ENCODE measurements around the gene KCNH3.

DNA sequence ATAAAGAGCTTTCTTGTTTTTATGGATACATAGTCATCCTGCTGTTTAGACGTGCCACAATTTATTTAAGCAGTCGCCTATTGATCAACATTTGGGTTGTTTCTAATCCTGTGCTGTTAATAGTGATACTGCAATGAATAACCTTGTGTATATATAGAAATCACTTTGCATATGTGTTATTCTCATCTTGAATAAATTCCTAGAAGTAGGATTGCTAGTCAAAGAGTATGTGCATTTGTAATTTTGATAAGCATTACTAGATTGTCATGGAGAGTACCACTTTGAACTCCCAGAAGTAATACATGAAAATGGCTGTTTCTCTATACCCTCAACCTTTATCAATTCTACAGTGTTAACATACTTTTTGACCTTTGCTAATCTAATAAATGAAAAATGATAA lies 44.9 kb upstream of the KCNH3 start:
- TF ChIP-seq SP2 (tag by site-specific recombination; IDR thresholded peaks at IDR 0.05) (no peak), ZNF341 (tag by site-specific recombination; IDR thresholded peaks at IDR 0.05; ENCODE audit: low read depth) (no peak), KLF1 (tag by site-specific recombination; IDR thresholded peaks at IDR 0.05) (no peak), BCL11A (tag by site-specific recombination; IDR thresholded peaks at IDR 0.05; ENCODE audit: low read depth) (no peak), ZNF16 (tag by site-specific recombination; IDR thresholded peaks at IDR 0.05; ENCODE audit: low read depth) (no peak), SETDB1 (IDR thresholded peaks at IDR 0.05; ENCODE audit: insufficient read length, low read length) (no peak)
- TF ChIP-seq, protein P1, sequence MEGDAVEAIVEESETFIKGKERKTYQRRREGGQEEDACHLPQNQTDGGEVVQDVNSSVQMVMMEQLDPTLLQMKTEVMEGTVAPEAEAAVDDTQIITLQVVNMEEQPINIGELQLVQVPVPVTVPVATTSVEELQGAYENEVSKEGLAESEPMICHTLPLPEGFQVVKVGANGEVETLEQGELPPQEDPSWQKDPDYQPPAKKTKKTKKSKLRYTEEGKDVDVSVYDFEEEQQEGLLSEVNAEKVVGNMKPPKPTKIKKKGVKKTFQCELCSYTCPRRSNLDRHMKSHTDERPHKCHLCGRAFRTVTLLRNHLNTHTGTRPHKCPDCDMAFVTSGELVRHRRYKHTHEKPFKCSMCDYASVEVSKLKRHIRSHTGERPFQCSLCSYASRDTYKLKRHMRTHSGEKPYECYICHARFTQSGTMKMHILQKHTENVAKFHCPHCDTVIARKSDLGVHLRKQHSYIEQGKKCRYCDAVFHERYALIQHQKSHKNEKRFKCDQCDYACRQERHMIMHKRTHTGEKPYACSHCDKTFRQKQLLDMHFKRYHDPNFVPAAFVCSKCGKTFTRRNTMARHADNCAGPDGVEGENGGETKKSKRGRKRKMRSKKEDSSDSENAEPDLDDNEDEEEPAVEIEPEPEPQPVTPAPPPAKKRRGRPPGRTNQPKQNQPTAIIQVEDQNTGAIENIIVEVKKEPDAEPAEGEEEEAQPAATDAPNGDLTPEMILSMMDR (tag by site-specific recombination; IDR thresholded peaks at IDR 0.05), result no peak
- TF ChIP-seq, protein P2, sequence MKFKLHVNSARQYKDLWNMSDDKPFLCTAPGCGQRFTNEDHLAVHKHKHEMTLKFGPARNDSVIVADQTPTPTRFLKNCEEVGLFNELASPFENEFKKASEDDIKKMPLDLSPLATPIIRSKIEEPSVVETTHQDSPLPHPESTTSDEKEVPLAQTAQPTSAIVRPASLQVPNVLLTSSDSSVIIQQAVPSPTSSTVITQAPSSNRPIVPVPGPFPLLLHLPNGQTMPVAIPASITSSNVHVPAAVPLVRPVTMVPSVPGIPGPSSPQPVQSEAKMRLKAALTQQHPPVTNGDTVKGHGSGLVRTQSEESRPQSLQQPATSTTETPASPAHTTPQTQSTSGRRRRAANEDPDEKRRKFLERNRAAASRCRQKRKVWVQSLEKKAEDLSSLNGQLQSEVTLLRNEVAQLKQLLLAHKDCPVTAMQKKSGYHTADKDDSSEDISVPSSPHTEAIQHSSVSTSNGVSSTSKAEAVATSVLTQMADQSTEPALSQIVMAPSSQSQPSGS (tag by site-specific recombination; IDR thresholded peaks at IDR 0.05; ENCODE audit: low read depth), result no peak
- TF ChIP-seq, protein P3, sequence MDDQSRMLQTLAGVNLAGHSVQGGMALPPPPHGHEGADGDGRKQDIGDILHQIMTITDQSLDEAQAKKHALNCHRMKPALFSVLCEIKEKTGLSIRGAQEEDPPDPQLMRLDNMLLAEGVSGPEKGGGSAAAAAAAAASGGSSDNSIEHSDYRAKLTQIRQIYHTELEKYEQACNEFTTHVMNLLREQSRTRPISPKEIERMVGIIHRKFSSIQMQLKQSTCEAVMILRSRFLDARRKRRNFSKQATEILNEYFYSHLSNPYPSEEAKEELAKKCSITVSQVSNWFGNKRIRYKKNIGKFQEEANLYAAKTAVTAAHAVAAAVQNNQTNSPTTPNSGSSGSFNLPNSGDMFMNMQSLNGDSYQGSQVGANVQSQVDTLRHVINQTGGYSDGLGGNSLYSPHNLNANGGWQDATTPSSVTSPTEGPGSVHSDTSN (CRISPR knock-in tag; IDR thresholded peaks at IDR 0.05), result no peak
- TF ChIP-seq, protein P4, sequence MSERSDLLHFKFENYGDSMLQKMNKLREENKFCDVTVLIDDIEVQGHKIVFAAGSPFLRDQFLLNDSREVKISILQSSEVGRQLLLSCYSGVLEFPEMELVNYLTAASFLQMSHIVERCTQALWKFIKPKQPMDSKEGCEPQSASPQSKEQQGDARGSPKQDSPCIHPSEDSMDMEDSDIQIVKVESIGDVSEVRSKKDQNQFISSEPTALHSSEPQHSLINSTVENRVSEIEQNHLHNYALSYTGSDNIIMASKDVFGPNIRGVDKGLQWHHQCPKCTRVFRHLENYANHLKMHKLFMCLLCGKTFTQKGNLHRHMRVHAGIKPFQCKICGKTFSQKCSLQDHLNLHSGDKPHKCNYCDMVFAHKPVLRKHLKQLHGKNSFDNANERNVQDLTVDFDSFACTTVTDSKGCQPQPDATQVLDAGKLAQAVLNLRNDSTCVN (tag by site-specific recombination; optimal IDR thresholded peaks at IDR 0.05), result no peak
- TF ChIP-seq, protein P5, sequence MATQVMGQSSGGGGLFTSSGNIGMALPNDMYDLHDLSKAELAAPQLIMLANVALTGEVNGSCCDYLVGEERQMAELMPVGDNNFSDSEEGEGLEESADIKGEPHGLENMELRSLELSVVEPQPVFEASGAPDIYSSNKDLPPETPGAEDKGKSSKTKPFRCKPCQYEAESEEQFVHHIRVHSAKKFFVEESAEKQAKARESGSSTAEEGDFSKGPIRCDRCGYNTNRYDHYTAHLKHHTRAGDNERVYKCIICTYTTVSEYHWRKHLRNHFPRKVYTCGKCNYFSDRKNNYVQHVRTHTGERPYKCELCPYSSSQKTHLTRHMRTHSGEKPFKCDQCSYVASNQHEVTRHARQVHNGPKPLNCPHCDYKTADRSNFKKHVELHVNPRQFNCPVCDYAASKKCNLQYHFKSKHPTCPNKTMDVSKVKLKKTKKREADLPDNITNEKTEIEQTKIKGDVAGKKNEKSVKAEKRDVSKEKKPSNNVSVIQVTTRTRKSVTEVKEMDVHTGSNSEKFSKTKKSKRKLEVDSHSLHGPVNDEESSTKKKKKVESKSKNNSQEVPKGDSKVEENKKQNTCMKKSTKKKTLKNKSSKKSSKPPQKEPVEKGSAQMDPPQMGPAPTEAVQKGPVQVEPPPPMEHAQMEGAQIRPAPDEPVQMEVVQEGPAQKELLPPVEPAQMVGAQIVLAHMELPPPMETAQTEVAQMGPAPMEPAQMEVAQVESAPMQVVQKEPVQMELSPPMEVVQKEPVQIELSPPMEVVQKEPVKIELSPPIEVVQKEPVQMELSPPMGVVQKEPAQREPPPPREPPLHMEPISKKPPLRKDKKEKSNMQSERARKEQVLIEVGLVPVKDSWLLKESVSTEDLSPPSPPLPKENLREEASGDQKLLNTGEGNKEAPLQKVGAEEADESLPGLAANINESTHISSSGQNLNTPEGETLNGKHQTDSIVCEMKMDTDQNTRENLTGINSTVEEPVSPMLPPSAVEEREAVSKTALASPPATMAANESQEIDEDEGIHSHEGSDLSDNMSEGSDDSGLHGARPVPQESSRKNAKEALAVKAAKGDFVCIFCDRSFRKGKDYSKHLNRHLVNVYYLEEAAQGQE (tag by site-specific recombination; IDR thresholded peaks at IDR 0.05), result no peak

All from HEK293 (cell line).